Erythroblast (primary cell): ENCODE measurements around the gene CCDC30.

Source experiments
- GATA1 ChIP-seq: IDR thresholded peaks from 2 replicates; pipeline ENCODE4 v1.6.1; 2011; ENCODE audit warnings: low read depth, mild to moderate bottlenecking, control low read depth, low read length, moderate library complexity
- POLR2A ChIP-seq: IDR thresholded peaks from 2 replicates; pipeline ENCODE4 v1.6.1; 2011; ENCODE audit warnings: mild to moderate bottlenecking, low read length

DNA sequence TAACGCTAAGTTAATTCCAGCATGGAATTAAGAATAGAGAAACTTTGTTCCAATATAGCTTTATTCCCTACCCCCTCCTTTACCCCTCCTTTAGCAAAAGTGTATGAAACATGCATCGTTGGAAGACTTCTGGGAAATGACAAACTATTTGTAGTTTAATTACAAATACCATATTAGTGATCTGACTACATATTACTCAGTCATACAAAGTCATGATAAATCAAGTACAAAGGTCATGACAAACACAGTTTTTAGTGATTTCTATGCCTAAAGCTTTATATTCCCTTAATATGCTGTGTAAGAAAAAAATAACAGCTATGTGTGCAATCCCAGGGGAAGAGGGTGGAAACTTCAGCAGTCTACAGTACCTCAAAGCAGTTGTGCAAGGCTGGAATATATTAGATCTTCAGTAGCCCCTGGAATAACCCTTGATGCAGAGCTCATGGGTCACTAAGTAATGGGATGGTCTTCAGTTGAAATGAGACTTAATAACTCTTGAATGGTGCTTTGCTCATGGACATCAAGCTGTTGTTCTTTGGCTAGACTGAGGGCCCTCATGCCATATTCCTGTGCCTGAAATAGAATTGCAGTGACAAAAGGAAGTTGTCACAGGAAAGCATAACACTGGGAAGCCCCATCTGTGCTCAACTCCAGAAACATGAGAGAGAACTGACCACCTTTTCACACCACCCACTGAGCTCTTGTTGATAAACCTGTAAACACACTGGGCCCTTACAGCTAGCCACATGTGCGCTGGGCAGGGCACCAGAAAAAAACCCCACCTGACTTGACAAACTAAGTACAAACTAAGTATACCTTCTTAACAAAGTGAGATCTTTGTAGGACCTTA is 32.6 kb upstream of the CCDC30 start:
- no peak for TF ChIP-seq POLR2A
- TF ChIP-seq GATA1 = no peak
